ENCODE results near the gene PNKD.

PNKD gene

DNA sequence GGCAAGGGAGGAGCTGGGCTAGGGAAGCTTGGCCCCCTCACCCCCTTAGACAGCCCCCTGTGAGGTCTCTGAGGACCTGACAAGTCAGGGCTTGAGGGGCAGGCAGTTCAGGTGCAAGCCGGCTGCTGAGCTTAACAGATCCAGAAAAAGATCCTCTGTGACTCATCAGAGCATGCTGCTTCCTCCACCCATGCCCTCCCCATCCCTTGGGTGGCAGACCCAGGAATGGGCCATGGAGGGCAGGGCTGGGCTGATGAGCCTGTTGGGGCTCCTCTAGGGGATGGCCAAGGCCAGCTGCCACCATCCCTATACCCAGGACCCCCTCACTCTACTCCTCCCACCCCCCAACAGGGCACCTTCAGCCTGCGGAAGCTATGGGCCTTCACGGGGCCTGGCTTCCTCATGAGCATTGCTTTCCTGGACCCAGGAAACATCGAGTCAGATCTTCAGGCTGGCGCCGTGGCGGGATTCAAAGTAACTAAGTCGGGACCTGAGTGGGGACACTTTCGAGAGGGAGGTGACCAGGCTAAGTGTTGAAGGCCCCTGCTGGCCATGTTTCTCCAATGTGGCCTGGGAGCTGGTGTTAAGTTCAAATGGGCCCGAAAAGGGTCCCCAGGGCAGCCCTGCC, 113.7 kb downstream of the PNKD start:
- DNase-seq: no peak

- DNase-seq: no peak
Measured at GRCh38 chr2:218384975-218385374, 114.7 kb downstream of the PNKD start.

DNA sequence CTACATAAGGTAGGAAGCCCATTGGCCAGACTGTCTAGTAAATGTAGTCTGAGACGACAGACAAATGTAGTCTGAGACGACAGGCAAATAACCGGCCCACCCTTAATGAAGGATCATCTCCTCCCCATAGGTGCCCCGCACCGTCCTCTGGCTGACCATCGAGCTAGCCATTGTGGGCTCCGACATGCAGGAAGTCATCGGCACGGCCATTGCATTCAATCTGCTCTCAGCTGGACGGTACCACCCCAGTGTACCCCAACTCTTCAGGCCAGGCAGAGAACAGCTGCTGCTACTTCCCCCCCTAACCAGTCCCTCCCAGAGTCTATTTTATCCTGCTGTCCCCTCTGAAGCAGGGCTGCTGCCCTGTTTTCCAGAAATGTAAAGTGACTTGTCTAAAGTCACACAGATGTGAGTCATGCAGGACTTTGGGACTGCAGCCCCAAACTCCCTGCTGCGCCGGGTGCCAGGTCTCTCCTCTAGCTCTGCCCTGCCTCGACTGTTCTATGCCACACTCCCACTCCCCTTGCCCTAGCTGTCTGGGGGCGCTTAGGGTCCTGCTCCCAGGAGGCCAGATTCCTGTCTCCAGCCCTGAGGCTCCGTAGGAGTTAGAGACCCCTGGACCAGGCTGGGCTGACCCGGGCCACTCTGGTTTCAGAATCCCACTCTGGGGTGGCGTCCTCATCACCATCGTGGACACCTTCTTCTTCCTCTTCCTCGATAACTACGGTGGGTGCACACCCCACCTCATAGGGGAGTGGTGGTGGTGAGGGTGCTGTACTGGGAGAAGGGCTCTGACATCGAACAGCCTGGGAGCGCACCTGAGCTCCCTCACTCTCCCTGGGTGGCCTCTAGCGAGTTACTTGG, 116.4 kb downstream of the PNKD start:
- DNase-seq: no peak

DNA sequence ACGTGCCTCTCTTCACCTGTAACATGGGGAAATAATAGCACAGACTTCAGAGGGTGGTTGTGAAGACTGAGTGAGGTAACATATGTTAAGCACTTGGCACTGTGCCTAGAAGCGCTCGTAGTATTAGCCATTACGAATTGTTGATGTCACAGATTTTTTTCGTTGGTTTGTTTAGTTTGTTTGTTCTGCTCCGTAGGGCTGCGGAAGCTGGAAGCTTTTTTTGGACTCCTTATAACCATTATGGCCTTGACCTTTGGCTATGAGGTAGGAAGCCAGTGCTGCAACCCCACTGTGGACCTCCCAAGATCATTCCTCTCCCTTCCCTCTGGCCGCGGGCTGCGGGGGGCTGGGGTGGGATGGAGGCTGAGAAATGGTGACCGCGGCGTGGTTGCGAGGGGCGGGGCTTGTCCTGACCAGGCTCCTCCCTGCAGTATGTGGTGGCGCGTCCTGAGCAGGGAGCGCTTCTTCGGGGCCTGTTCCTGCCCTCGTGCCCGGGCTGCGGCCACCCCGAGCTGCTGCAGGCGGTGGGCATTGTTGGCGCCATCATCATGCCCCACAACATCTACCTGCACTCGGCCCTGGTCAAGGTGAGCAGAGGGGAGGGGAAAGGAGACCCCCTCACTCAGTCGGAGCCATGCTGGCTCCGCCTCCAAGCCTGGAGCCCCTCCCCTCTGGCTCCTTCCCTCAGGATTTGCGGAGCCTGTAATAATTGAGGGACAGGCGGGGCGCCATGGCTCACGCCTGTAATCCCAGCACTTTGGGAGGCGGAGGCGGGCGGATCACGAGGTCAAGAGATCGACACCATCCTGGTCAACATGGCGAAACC, 117.3 kb downstream of the PNKD start:
- DNase-seq: peak; percentile 40

DNA sequence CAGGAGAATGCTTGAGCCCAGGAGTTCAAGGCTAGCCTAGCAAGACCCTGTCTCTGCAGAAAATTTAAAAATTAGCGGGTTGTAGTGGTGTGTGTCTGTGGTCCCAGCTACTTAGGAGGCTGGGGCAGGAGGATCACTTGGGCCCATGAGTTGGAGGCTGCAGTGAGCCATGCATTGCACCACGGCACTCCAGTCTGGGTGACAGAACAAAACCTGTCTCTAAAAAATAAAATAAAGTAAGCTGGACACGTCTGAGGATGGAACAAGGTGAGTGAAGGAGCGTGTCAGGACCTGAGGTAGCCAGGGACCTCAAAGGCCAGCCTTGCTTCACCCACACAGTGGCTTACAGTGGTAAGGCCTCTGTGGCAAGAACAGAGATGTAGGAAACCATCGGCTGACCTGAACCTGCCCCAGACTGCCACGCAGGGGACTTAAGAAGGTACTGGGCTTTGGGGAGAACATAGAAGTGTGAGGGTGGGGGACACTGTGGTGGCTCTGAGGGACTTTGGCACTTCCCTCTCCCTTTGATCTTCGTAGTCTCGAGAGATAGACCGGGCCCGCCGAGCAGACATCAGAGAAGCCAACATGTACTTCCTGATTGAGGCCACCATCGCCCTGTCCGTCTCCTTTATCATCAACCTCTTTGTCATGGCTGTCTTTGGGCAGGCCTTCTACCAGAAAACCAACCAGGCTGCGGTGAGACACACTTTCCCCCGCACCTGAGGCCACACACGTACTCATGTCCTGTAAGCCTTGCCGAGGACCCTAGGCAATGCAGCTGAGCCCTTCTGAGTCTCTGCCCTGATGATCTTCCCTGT, 119.2 kb downstream of the PNKD start:
- no peak for DNase-seq

GRCh38 chr2:218391202-218391601, 120.9 kb downstream of the PNKD start:
- no peak for DNase-seq

DNA sequence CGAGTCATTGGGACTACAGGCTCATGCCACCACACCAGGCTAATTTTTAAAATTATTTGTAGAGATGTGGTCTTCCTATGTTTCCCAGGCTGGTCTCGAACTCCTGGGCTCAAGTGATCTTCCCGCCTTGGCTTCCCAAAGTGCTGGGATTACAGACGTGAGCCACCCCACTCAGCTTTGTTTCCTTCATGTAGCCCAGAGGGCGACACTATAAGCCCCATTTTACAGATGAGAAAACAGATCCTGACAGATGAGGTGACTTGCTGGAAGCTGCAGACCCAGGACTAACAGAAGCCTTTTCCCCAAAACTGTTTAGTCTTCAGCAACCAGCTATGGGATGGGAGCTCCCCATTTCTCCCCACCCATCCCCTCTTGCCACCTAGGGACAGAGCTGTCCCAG, 122.1 kb downstream of the PNKD start:
- no peak for DNase-seq

DNA sequence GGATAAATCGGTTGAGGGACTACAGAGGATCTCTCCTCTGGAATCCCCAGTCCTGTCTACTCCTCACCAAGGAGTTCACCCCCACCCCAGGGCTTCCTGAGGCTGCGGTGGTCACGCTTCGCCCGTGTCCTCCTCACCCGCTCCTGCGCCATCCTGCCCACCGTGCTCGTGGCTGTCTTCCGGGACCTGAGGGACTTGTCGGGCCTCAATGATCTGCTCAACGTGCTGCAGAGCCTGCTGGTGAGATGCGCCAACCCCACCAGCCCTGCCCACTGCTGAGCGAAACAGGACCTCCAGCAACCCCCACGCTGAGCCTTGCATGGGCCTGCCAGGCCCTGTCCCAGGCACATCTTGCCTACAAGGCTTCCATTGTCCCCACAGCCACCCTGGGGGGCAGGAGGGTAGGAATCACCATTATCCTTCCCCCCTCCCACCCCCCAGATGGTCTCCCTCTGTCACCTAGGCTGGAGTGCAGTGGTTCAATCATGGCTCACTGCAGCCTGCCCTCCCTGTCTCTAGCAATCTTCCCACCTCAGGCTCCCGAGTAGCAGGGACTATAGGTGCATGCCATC, 122.7 kb downstream of the PNKD start:
- no peak for DNase-seq

DNA sequence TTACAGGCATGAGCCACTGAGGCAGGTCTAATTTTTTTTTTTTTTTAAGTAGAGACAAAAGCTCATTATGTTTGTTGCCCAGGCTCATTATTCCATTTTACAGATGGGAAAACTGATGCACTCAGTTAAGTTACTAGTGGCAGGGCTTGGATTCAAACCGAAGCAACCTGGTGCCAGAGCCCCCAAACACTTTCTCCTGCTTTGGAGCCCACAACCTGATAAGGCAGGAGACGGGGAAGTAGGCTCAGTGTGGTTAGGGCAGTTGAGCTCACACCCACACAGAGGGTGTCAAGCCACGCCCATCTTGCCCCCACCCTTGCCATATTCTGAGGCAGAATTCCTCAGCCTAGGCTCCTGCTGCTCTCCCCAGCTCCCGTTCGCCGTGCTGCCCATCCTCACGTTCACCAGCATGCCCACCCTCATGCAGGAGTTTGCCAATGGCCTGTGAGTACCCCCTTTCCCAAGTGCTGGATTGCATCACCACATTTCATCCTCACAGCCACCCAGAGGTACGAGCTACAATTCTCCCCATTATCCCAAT, 123.5 kb downstream of the PNKD start:
- DNase-seq: no peak

DNA sequence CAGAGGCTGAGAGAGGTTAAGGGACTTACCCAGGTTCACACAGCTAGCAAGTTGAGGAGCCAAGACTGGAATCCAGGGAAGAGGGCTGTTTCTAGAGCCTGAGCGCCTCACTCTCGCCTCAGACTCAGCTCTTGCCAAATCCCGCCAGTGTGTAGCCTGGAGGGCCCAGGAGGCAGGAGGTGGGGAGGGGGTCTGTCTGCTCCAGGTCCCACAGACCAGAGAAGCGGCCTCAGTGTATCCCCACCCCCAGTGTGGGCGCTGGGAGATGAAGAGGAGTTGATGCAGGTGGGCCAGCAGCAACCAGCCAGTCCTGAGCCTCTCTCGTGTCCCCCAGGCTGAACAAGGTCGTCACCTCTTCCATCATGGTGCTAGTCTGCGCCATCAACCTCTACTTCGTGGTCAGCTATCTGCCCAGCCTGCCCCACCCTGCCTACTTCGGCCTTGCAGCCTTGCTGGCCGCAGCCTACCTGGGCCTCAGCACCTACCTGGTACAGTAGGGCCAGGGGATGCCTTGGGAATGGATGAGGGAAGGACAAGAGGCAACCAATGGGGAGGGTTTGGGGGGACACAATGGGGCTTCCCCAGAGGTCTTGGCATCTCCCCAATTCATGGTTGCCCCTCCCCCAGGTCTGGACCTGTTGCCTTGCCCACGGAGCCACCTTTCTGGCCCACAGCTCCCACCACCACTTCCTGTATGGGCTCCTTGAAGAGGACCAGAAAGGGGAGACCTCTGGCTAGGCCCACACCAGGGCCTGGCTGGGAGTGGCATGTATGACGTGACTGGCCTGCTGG, 124.2 kb downstream of the PNKD start:
- DNase-seq: no peak

GRCh38 chr2:218395090-218395444, 124.7 kb downstream of the PNKD start:
- no peak for DNase-seq

DNA sequence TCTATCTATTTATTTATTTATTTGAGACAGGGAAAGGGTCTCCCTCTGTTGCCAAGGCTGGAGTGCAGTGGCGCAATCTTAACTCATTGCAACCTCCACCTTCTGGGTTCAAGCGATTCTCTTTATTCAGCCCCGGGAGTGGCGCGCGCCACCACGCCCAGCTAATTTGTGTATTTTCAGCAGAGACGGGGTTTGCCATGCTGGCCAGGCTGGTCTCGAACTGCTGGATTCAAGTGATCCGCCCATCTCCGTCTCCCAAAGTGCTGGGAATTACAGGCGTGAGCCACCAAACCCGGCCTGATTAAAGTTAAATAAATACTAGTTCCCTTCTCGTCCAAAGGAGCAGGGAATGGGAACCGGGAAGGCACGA, 125.1 kb downstream of the PNKD start:
- no peak for DNase-seq

DNA sequence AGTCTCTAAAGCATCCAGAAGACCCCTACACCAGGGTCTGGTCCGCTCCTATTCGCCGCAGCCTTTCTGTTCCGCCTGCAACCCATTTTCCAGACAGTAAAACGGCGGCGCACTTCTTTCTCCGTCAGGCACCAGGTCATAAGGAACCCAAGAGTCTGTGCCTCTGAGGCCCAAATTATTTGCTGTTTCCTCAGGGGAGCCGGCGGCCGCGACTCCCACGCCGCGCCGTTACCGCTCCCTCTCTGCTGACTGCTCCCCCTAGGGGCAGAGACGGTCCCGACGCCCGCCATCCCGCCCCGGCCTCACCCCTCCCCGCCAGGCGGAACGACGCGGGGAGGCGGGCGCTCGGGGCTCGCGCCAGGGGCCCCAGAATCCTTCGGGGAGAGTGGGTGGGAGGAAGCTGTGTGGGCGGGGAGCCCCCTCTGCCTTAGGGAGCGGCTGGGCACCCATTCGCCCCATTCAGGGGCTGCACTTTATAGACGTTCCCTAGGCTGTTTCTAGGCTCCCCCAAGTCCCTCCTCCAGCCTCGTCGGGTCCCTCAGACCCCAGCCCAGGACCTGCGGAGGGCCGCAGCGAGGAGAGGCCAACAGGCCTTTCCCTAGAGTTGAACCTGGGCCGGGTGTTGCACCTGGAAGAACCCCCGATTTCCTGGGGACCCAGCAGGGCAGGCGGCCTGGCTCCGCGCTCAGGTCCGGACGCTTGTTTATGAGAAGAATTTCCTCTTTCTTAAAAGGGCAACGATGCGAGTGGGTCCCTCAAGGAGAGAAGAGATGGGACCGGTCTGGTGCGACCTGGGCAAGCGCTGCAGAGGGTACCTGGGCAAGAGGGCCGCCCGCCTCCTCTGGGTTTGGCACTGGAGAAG, 125.7 kb downstream of the PNKD start:
- peak; percentile 81 for DNase-seq

Data from NCI-H1092 treated with DMSO at 0.1 percent for 48 hours (cell line).